CD4-positive, CD25-positive, alpha-beta regulatory T cell (primary cell): ENCODE data around the gene ZNF600. TPM values are rescaled to one million over a fixed set of nuclear protein-coding genes. Genes with fewer than 3 reads are reported as not detected.
"Not testable (repeated sequence)": the region's sequence is repeated elsewhere in the genome, so short reads cannot be mapped to it uniquely, and the experiment has no call there.

Experiments used
- ATAC-seq, 2 donors: fragments of 150-1000 bp; cut with Tn5 transposase; one replicate each; pipeline ENCODE4 v1.10.0; 2021; ENCODE audit warnings: low read depth in 2 of 2, moderate number of reproducible peaks in 2 of 2, moderate library complexity in 1 of 2
- DNase-seq, 3 donors: peaks; one replicate each; pipeline versions ENCODE4 v3.0.0 to v3.0.0-alpha.2; 2012 to 2022; ENCODE audit warnings: mixed read lengths in 1 of 3
- H3K27ac ChIP-seq: one replicate; pipeline ENCODE4 v1.7.0; 2013; ENCODE audit warnings: mild to moderate bottlenecking, low read length; ENCODE audit not compliant: insufficient read depth, poor library complexity, severe bottlenecking
- H3K27me3 ChIP-seq: one replicate; pipeline ENCODE4 v1.7.0; 2013; ENCODE audit warnings: low read length; ENCODE audit not compliant: control insufficient read depth, insufficient read depth
- H3K36me3 ChIP-seq: one replicate; pipeline ENCODE4 v1.7.0; 2013; ENCODE audit warnings: mild to moderate bottlenecking, low read length, moderate library complexity; ENCODE audit not compliant: control insufficient read depth, insufficient read depth
- H3K4me1 ChIP-seq: 2 replicates; pipeline ENCODE4 v1.7.0; 2013; ENCODE audit warnings: mild to moderate bottlenecking, low read length; ENCODE audit not compliant: insufficient read depth, control insufficient read depth, poor library complexity, severe bottlenecking
- H3K4me3 ChIP-seq: one replicate; pipeline ENCODE4 v1.7.0; 2013; ENCODE audit warnings: low read depth, mild to moderate bottlenecking, low read length, moderate library complexity
- H3K9me3 ChIP-seq, 2 experiments: 1 replicate in 1 of 2; 2 replicates in 1 of 2; pipeline ENCODE4 v1.7.0; 2013; ENCODE audit warnings: low read length in 2 of 2, mild to moderate bottlenecking in 1 of 2, moderate library complexity in 1 of 2; ENCODE audit not compliant: control insufficient read depth in 2 of 2
- H3K27ac Mint-ChIP-seq, 3 donors: one replicate each; pipeline ENCODE4 v1.8.0; 2020 to 2022; ENCODE audit warnings: mild to moderate bottlenecking in 3 of 3, mixed read lengths in 3 of 3, moderate library complexity in 2 of 3
- H3K27me3 Mint-ChIP-seq: one replicate; pipeline ENCODE4 v1.8.0; 2022; ENCODE audit warnings: mild to moderate bottlenecking, mixed read lengths
- H3K36me3 Mint-ChIP-seq: one replicate; pipeline ENCODE4 v1.8.0; 2020; ENCODE audit warnings: mixed read lengths
- H3K4me1 Mint-ChIP-seq, 4 donors: one replicate each; pipeline ENCODE4 v1.8.0; 2020 to 2022; ENCODE audit warnings: mixed read lengths in 4 of 4, mild to moderate bottlenecking in 1 of 4
- H3K4me3 Mint-ChIP-seq, 4 donors: one replicate each; pipeline ENCODE4 v1.8.0; 2020 to 2022; ENCODE audit warnings: mild to moderate bottlenecking in 4 of 4, mixed read lengths in 4 of 4, moderate library complexity in 3 of 4
- H3K9me3 Mint-ChIP-seq, 7 donors: one replicate each; pipeline ENCODE4 v1.8.0; 2020 to 2022; ENCODE audit warnings: mixed read lengths in 7 of 7, mild to moderate bottlenecking in 3 of 7, moderate library complexity in 2 of 7
- polyA plus RNA-seq, 4 donors: library from polyadenylated mRNA; unstranded; fragments of 300-500 nt; fragmentation: Illumina TruSeq; gene quantifications; one replicate each; pipeline ENCODE4 v1.2.3, GENCODE V29; 2021
- total RNA-seq: library from RNA; stranded (reverse); gene quantifications from one replicate; pipeline ENCODE4 v1.2.3, GENCODE V29; 2022

The ZNF600 gene
- total and polyA plus RNA-seq, 5 donors from 2014 or later, result 4.3 to 22.3 (median 20.4) TPM

GRCh38 chr19:52820472-52821203 is 34.0 kb upstream of the ZNF600 start:
- peak in 1 of 3 donors; percentile 33 for DNase-seq
- not testable (repeated sequence) for H3K4me1 ChIP-seq, H3K27me3 ChIP-seq, ATAC-seq, H3K9me3 ChIP-seq, H3K27me3 Mint-ChIP-seq
- Histone ChIP-seq H3K27ac (peak overlapping the region; percentile 33), H3K36me3 (peaks cover 22% of the 10 kb centered on the region), H3K4me3 (peak overlapping the region; percentile 83)
- peaks cover 14 to 30% (median 20%) of the 10 kb centered on the region in 4 donors for H3K4me1 Mint-ChIP-seq
- H3K36me3 Mint-ChIP-seq, result peaks cover 30% of the 10 kb centered on the region
- H3K4me3 Mint-ChIP-seq, result peak overlapping the region; percentile 91 to 96 (median 96)
- peak overlapping the region; percentile 90 to 96 (median 92) for H3K27ac Mint-ChIP-seq
- H3K9me3 Mint-ChIP-seq, result peaks cover 0 to 27% (median 11%) of the 10 kb centered on the region in 7 donors

- no peaks in the 10 kb centered on the region for H3K4me1 ChIP-seq
- H3K36me3 ChIP-seq, result peaks cover 47% of the 10 kb centered on the region
- DNase-seq (no peak), ATAC-seq (no peak)
- peaks cover 24 to 66% of the 10 kb centered on the region in 2 experiments for H3K9me3 ChIP-seq
- Mint-ChIP-seq H3K27me3 (no peaks in the 10 kb centered on the region), H3K36me3 (peaks cover 43% of the 10 kb centered on the region), H3K9me3 (peaks cover 0 to 48% (median 6%) of the 10 kb centered on the region in 7 donors), H3K4me1 (no peaks in the 10 kb centered on the region), H3K4me3 (no peak overlapping the region), H3K27ac (no peak overlapping the region)
- H3K27ac ChIP-seq, result no peak overlapping the region
- no peak overlapping the region for H3K4me3 ChIP-seq
- H3K27me3 ChIP-seq, result no peaks in the 10 kb centered on the region
Measured at GRCh38 chr19:52809801-52810200, 23.2 kb upstream of the ZNF600 start.

- DNase-seq, H3K4me1 Mint-ChIP-seq, ATAC-seq, H3K27ac ChIP-seq, H3K4me1 ChIP-seq, H3K27ac Mint-ChIP-seq, H3K27me3 ChIP-seq, H3K4me3 ChIP-seq, H3K27me3 Mint-ChIP-seq, H3K4me3 Mint-ChIP-seq: not testable (repeated sequence)
- peaks cover 0 to 88% (median 45%) of the 10 kb centered on the region in 7 donors for H3K9me3 Mint-ChIP-seq
- peaks cover 41% of the 10 kb centered on the region for H3K36me3 ChIP-seq
- peaks cover 89 to 99% of the 10 kb centered on the region in 2 experiments for H3K9me3 ChIP-seq
- peaks cover 48% of the 10 kb centered on the region for H3K36me3 Mint-ChIP-seq
Measured at GRCh38 chr19:52799950-52800640, 13.5 kb upstream of the ZNF600 start.

GRCh38 chr19:52789440-52789839 is 2.8 kb upstream of the ZNF600 start:
- Histone ChIP-seq H3K9me3 (peaks cover 11 to 28% of the 10 kb centered on the region in 2 experiments), H3K27ac (no peak overlapping the region), H3K36me3 (no peaks in the 10 kb centered on the region), H3K4me3 (no peak overlapping the region), H3K4me1 (peaks cover 8% of the 10 kb centered on the region), H3K27me3 (no peaks in the 10 kb centered on the region)
- Mint-ChIP-seq H3K4me3 (peak overlapping the region in 3 of 4 donors; percentile 5 to 68 (median 50)), H3K36me3 (peaks cover 9% of the 10 kb centered on the region), H3K27me3 (no peaks in the 10 kb centered on the region), H3K27ac (no peak overlapping the region), H3K9me3 (peaks cover 0 to 36% (median 15%) of the 10 kb centered on the region in 7 donors), H3K4me1 (peaks cover 9 to 28% (median 20%) of the 10 kb centered on the region in 4 donors)
- ATAC-seq (no peak), DNase-seq (no peak)

- H3K27ac Mint-ChIP-seq, result peak overlapping the region; percentile 86 to 94 (median 92)
- Histone ChIP-seq H3K4me1 (peaks cover 8% of the 10 kb centered on the region), H3K9me3 (peaks cover 2 to 9% of the 10 kb centered on the region in 2 experiments), H3K36me3 (no peaks in the 10 kb centered on the region), H3K4me3 (peak overlapping the region; percentile 76), H3K27me3 (no peaks in the 10 kb centered on the region), H3K27ac (peak overlapping the region; percentile 66)
- peaks cover 0 to 25% (median 15%) of the 10 kb centered on the region in 7 donors for H3K9me3 Mint-ChIP-seq
- H3K4me1 Mint-ChIP-seq, result peaks cover 9 to 37% (median 22%) of the 10 kb centered on the region in 4 donors
- peak overlapping the region; percentile 93 to 96 (median 94) for H3K4me3 Mint-ChIP-seq
- no peaks in the 10 kb centered on the region for H3K27me3 Mint-ChIP-seq
- ATAC-seq, result no peak
- peak in 1 of 3 donors; percentile 11 for DNase-seq
- peaks cover 23% of the 10 kb centered on the region for H3K36me3 Mint-ChIP-seq
Measured at GRCh38 chr19:52786078-52786463, 520 bp downstream of the ZNF600 start.

GRCh38 chr19:52785506-52785905 is 1.1 kb downstream of the ZNF600 start:
- Histone ChIP-seq H3K4me1 (peaks cover 8% of the 10 kb centered on the region), H3K36me3 (no peaks in the 10 kb centered on the region), H3K9me3 (peaks cover 4 to 6% of the 10 kb centered on the region in 2 experiments), H3K27ac (peak overlapping the region; percentile 66), H3K27me3 (no peaks in the 10 kb centered on the region), H3K4me3 (peak overlapping the region; percentile 62)
- DNase-seq, result no peak
- Mint-ChIP-seq H3K27me3 (no peaks in the 10 kb centered on the region), H3K4me3 (peak overlapping the region; percentile 93 to 96 (median 94)), H3K27ac (peak overlapping the region; percentile 1 to 94 (median 75)), H3K9me3 (peaks cover 0 to 26% (median 15%) of the 10 kb centered on the region in 7 donors), H3K36me3 (peaks cover 29% of the 10 kb centered on the region), H3K4me1 (peaks cover 9 to 37% (median 22%) of the 10 kb centered on the region in 4 donors)
- ATAC-seq, result no peak

- not testable (repeated sequence) for H3K4me3 Mint-ChIP-seq, H3K27me3 Mint-ChIP-seq, H3K27ac ChIP-seq, H3K4me3 ChIP-seq, DNase-seq, ATAC-seq, H3K36me3 ChIP-seq, H3K27ac Mint-ChIP-seq, H3K4me1 ChIP-seq, H3K27me3 ChIP-seq
- Mint-ChIP-seq H3K4me1 (peaks cover 14 to 45% (median 21%) of the 10 kb centered on the region in 4 donors), H3K9me3 (peaks cover 0 to 48% (median 17%) of the 10 kb centered on the region in 7 donors), H3K36me3 (peaks cover 53% of the 10 kb centered on the region)
- peaks cover 4 to 17% of the 10 kb centered on the region in 2 experiments for H3K9me3 ChIP-seq
Measured at GRCh38 chr19:52782864-52783263, 3.7 kb downstream of the ZNF600 start.
